ENCODE results near the gene ZMPSTE24. TPM values are rescaled to one million over a fixed set of nuclear protein-coding genes. Genes with fewer than 3 reads are reported as not detected.

Gene ZMPSTE24
- polyA plus RNA-seq, 3 donors: 57.5 to 60.3 (median 58.0) TPM

DNA sequence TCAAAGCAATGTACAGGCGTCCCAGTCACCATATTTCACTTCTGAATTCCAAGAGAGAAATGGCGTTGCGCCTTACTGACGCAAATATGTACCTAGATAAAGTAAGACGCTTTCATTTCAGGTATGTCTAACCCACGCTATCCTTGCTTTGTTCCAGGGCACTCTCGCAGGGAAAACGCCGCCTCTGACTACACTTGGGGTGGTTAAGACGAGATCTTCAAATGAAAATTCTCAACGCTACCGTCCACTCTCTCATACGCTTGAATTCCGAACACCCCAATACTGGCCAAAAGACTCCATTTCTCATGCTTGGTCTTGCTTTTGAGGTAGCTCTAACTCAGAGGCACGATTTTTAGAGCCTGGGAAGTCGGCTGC, 736 bp upstream of the ZMPSTE24 start:
- no peak for DNase-seq (ENCODE audit: low read depth in 3 of 3, low spot score in 2 of 3)

DNA sequence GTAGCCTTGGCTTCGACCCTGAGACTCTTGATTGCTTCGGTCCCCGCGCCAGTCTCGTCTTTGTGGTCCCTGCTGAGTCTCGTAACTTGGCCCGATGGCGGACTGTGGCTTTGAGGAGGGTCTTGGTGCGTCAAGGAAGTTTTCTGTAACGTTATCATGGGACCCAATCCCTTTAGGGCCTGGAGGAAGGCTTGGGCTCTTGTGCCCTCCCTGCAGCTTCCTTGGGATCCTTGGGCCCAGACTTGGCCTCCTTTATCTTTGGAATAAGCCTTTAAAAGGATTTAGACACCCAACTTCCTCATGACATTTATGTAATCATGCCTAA, 371 bp downstream of the ZMPSTE24 start:
- no peak for DNase-seq (ENCODE audit: low read depth in 3 of 3, low spot score in 2 of 3)

GRCh38 chr1:40264354-40264781, 6.3 kb downstream of the ZMPSTE24 start:
- DNase-seq (ENCODE audit: low read depth in 3 of 3, low spot score in 2 of 3): no peak

DNA sequence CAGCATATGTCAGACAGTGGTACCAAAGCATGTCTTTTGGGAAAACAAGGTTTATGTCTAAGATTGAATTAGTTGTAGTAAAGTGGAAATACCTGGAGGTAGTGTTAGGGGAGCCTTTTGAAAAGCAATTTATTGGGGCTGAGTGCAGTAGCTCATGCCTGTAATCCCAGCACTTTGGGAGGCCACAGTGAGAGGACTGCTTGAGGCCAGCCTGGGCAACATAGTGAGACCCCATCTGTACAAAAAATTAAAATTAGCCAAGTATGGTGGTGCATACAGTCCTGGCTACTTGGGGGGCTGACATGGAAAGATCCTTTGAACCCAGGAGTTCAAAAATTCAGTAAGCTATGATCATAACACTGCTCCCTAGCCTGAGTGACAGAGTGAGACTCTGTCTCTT, 7.3 kb downstream of the ZMPSTE24 start:
- DNase-seq (ENCODE audit: low read depth in 3 of 3, low spot score in 2 of 3): no peak

- no peak for DNase-seq (ENCODE audit: low read depth in 3 of 3, low spot score in 2 of 3)
These were observed 7.9 kb downstream of the ZMPSTE24 start for GRCh38 chr1:40265919-40266318.

DNA sequence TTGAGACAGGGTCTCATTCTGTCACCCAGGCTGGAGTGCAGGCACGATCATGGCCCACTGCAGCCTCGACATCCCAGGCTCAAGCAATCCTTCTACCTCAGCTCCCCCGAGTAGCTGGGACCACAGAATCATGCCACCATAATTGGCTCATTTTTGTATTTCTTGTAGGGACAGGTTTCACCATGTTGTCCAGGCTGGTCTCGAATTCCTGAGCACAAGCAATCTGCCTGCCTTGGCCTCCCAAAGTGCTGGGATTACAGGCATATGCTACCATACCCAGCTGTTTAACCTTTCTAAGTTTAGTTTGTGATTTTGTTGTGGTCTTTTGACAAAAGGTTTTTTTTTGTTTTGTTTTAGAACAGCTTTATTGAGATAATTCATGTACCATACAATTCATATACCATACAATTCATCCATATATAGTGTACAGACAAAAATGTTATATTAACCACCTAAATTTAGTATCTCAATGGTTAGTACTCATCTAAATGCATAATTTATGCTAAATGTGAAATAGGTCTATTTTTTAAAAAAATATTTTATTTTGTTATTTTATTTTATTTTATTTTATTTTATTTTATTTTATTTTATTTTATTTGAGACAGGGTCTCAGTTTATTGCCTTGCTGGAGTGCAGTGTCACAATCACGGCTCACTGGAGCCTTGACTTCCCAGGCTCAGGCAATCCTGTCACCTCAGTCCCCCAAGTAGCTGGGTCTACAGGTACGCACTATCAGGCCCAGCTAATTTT, 8.9 kb downstream of the ZMPSTE24 start:
- DNase-seq (ENCODE audit: low read depth in 3 of 3, low spot score in 2 of 3): no peak

DNA sequence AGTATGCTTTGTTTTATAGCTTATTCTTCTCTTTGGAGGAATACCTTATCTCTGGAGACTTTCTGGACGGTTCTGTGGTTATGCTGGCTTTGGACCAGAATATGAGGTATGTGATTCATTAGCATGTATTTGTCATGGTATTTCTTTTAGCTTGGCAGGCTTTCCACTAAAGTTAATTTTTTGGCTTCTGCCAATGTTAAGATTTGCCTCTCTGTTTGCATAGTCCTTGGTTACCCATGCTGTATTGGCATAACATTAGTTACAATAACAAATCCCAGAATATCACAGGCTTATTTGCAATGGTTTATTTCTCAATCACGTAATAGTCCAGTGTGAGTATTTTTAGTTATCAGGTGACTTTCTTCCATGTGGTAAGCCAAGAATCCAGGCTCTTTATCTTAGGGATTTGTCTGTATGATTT, 9.7 kb downstream of the ZMPSTE24 start:
- no peak for DNase-seq (ENCODE audit: low read depth in 3 of 3, low spot score in 2 of 3)

DNA sequence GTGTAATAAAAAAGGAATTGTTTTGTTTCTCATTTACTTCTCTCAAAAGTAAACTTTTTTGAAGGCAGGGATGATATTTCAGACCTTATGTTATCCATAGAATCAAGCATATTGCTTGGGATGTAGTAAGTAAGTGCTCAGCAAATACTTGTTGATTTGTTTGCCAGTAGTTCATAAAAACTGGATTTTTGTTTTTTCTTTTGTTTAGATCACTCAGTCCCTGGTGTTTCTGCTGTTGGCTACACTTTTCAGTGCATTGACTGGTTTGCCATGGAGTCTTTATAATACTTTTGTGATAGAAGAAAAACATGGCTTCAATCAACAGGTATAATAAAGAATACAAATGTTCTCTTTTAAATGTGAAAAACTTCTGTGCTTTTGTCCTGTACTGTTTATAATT, 10.2 kb downstream of the ZMPSTE24 start:
- no peak for DNase-seq (ENCODE audit: low read depth in 3 of 3, low spot score in 2 of 3)

- no peak for DNase-seq (ENCODE audit: low read depth in 3 of 3, low spot score in 2 of 3)
These were observed 12.3 kb downstream of the ZMPSTE24 start for GRCh38 chr1:40270152-40270834.

DNA sequence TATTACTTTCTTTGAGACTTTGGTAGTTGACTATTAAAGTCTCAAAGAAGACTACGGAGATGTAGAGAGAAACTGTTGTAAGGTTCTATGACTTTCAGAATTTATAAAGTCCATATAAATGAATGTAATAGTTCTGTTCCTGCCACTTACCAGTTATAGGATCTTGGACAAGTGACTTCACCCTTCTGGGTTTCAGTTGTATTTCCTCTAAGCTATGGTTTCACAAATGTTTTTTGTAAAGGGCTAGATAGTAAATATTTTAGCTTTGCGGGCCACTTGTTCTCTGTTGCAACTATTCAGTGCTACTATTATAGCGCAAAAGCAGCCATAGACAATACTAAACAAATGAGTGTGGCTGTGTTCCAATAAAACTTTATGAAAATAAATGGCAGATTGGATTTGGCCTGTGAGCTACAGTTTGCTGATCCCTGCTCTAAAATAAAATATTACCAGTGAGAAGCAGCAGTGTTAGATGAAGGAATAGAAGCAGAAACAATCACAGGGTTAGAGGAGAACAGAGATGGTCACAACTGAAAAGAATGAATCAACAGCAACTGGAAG, 14.7 kb downstream of the ZMPSTE24 start:
- no peak for DNase-seq (ENCODE audit: low read depth in 3 of 3, low spot score in 2 of 3)

DNA sequence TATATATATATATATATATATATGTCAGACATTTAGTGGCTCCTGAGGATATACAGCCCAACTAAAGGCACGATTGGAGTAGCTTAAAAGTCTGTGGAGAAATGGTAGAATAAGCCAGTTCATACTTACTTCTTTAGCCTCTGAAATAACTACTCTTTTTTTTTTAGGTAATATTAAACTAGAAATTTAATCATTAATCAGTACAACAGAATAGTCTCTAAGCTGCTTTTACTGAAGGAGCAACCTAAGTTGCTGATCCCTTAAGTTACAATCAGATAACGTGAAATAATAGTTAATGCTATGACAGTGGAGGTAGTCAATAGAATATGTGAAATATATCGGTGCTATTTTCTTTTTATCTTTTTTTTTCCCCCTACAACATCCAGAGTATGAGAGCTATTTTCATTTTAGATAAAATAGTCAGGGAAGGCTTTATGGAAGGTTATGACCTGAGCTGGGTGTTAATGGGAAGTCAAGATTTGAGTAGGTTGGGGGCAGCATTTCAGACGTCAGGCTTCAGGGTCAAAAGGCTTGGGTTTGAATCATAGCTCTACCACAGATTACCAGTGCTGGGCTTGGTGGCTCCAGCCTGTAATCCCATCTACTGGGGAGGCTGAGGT, 15.6 kb downstream of the ZMPSTE24 start:
- DNase-seq (ENCODE audit: low read depth in 3 of 3, low spot score in 2 of 3): no peak

DNA sequence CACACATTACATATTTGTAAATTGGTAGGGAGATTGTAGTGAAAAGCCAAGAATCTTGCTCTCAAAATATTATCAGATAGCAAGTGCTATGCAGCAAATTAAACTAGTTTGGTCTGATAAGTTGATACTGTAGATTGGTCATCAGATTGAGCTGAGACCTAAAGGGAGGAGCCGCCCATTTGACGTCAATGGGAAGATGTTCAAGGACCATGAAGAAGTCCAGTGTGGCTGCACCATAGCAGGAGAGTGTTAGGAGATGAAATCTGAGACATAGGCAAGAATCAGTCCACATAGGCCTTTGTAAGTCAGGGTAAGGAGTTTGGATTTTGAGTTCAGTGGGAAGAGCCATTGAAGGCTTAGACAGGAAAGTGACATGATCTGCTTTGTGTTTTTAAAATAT, 16.3 kb downstream of the ZMPSTE24 start:
- DNase-seq (ENCODE audit: low read depth in 3 of 3, low spot score in 2 of 3): no peak

- no peak for DNase-seq (ENCODE audit: low read depth in 3 of 3, low spot score in 2 of 3)
These were observed 18.1 kb downstream of the ZMPSTE24 start for GRCh38 chr1:40276122-40276521.

GRCh38 chr1:40281853-40282252, 23.8 kb downstream of the ZMPSTE24 start:
- DNase-seq (ENCODE audit: low read depth in 3 of 3, low spot score in 2 of 3): no peak

- no peak for DNase-seq (ENCODE audit: low read depth in 3 of 3, low spot score in 2 of 3)
These were observed 33.3 kb downstream of the ZMPSTE24 start for GRCh38 chr1:40291293-40291692.

GRCh38 chr1:40299366-40300248, 41.6 kb downstream of the ZMPSTE24 start:
- DNase-seq (ENCODE audit: low read depth in 3 of 3, low spot score in 2 of 3): no peak

GRCh38 chr1:40300249-40300567, 42.2 kb downstream of the ZMPSTE24 start:
- no peak for DNase-seq (ENCODE audit: low read depth in 3 of 3, low spot score in 2 of 3)

- no peak for DNase-seq (ENCODE audit: low read depth in 3 of 3, low spot score in 2 of 3)
These were observed 42.6 kb downstream of the ZMPSTE24 start for GRCh38 chr1:40300651-40301050.

DNA sequence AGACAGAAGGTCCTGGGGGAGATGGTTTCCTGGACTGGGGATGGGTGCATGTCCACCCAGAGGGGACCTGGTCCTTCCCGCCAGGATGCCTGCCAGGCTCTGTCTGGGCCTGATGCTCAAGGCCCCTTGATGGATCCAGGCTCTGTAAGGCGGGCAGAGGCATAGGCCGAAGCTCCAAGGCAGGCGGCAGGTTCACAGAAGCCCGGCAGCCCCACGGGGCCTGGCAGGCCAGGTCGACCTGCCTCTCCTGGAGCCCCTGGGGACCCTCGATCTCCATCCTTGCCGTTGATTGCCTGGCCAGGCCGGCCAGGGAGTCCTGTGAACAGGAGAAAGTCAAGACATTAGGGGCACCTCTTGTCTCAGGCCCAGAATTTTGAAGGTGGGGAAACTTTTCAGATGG, 43.0 kb downstream of the ZMPSTE24 start:
- DNase-seq (ENCODE audit: low read depth in 3 of 3, low spot score in 2 of 3): no peak

DNA sequence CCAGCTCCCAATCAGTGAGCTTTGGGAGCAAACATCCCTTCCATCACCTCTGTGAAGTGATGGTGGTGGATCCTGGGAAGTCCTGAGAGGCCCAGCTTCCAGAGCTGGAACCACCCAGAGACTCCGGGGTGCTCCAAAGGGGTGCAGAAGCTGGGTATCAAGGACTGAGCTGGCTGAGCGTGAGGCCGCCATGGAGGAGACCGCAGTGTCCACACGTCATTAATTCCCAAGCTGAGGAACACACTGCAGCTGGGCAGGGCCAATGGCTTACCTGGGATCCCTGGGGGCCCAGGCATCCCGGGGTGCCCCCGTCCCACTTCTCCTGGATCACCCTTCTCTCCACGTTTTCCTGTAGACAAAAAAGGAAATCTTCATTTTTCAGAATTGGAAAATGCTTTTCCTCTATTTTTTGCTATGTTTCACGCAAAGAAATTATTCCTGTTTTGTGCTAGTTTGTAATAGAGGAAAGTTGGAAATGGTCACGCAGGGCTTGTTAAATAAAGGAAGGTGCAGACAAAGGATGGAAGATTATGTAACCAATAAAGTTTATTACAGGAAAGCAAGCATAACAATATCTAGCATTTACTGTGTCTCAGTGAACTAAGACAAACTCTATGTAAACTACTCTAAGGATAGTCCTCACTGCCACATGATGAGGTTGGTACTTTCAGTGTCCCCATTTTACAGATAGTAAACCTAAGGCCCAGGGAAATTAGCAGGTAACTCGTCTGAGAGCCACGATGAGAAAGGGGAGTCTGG, 43.7 kb downstream of the ZMPSTE24 start:
- no peak for DNase-seq (ENCODE audit: low read depth in 3 of 3, low spot score in 2 of 3)

Measured in right renal cortex interstitium (tissue), 3 donors.